ENCODE results near the gene ALPG.

DNA sequence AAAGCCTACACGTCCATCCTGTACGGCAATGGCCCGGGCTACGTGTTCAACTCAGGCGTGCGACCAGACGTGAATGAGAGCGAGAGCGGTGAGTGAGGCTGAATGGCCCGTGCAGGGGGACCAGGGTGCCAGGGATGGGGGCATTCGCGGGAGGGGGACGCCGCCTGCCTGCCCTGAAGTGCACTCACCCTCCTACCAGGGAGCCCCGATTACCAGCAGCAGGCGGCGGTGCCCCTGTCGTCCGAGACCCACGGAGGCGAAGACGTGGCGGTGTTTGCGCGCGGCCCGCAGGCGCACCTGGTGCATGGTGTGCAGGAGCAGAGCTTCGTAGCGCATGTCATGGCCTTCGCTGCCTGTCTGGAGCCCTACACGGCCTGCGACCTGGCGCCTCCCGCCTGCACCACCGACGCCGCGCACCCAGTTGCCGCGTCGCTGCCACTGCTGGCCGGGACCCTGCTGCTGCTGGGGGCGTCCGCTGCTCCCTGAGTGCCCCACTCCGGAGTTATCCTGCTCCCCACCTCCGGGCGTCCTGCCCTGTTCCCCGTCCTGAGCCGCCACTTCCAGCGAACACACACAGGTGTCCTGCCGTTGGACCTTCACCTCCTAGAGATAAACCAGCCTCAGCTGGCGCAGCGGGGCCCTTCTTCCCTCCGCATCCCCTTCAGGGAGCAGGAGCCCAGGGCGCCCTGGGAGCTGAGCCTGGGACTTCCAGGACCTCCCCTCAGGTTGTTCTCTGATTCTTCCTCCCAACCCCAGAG, 52.2 kb downstream of the ALPG start:
- TF ChIP-seq, protein P1, sequence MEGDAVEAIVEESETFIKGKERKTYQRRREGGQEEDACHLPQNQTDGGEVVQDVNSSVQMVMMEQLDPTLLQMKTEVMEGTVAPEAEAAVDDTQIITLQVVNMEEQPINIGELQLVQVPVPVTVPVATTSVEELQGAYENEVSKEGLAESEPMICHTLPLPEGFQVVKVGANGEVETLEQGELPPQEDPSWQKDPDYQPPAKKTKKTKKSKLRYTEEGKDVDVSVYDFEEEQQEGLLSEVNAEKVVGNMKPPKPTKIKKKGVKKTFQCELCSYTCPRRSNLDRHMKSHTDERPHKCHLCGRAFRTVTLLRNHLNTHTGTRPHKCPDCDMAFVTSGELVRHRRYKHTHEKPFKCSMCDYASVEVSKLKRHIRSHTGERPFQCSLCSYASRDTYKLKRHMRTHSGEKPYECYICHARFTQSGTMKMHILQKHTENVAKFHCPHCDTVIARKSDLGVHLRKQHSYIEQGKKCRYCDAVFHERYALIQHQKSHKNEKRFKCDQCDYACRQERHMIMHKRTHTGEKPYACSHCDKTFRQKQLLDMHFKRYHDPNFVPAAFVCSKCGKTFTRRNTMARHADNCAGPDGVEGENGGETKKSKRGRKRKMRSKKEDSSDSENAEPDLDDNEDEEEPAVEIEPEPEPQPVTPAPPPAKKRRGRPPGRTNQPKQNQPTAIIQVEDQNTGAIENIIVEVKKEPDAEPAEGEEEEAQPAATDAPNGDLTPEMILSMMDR (IDR thresholded peaks at IDR 0.05): no peak
- TF ChIP-seq POLR2A (IDR thresholded peaks at IDR 0.05): no peak
- TF ChIP-seq POLR2AphosphoS5 (IDR thresholded peaks at IDR 0.05): no peak

All from breast epithelium (tissue), 3 donors.